22Rv1 (cell line): ENCODE data around the gene COCH.

Experiments
- ZFX ChIP-seq: fragments of 450-650 bp; IDR thresholded peaks from 2 replicates; pipeline ENCODE4 v1.6.1; 2017; ENCODE audit warnings: antibody characterized with exemption, borderline replicate concordance
- TF ChIP-seq, protein P1 (sequence below): fragments of 450-650 bp; IDR thresholded peaks from 2 replicates; pipeline ENCODE4 v1.5.1; 2017; ENCODE audit warnings: mild to moderate bottlenecking

DNA sequence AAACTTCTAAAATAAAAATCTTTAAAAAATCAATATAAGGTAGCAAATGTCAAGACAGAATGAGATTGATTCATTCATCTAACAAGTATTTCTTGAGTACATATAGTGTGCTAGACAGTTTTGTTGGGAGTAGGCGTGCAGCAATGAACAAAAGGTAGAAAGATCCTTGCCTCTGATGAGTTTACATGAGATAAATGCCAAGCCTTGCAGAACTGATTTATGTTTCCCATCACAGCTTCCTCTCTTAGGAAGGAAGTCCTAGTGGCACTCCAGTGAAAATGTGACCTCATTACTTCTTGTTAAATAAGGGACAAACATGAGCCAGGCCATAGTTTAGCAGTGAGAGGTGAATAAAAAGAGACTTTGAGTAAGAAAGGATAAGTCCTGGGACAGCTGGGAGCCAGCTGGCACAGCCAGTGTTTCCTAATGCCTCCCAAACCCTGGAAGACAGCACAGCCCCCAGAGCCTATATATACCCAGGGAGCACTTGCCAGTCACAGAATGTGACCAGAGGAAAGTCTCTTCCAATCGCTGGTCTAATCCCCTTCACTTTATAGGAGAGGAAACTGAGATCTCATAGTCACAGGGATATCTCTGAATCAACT, 4.7 kb upstream of the COCH start:
- TF ChIP-seq, protein P1, sequence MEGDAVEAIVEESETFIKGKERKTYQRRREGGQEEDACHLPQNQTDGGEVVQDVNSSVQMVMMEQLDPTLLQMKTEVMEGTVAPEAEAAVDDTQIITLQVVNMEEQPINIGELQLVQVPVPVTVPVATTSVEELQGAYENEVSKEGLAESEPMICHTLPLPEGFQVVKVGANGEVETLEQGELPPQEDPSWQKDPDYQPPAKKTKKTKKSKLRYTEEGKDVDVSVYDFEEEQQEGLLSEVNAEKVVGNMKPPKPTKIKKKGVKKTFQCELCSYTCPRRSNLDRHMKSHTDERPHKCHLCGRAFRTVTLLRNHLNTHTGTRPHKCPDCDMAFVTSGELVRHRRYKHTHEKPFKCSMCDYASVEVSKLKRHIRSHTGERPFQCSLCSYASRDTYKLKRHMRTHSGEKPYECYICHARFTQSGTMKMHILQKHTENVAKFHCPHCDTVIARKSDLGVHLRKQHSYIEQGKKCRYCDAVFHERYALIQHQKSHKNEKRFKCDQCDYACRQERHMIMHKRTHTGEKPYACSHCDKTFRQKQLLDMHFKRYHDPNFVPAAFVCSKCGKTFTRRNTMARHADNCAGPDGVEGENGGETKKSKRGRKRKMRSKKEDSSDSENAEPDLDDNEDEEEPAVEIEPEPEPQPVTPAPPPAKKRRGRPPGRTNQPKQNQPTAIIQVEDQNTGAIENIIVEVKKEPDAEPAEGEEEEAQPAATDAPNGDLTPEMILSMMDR = no peak
- no peak for TF ChIP-seq ZFX
